Aorta (tissue), 5 donors: ENCODE results near the gene ALS2. TPM values are rescaled to one million over a fixed set of nuclear protein-coding genes. Genes with fewer than 3 reads are reported as not detected.

Experiments used
- ATAC-seq: fragments of 200-7000 bp; cut with Tn5 transposase; one replicate; pipeline ENCODE4 v1.9.1; 2022; ENCODE audit warnings: moderate library complexity; ENCODE audit not compliant: low FRiP score
- DNase-seq, 2 donors: peaks; one replicate each; pipeline ENCODE4 v3.0.0-alpha.2; 2020
- H3K27ac ChIP-seq, 2 donors: one replicate each; pipeline ENCODE4 v1.5.1; 2013; ENCODE audit warnings: low read length in 2 of 2, mild to moderate bottlenecking in 2 of 2, moderate library complexity in 2 of 2, control low read depth in 1 of 2, inconsistent platforms in 1 of 2, low read depth in 1 of 2
- H3K27me3 ChIP-seq, 2 donors: one replicate each; pipeline ENCODE4 v1.6.1; 2013; ENCODE audit warnings: control low read depth in 1 of 2, low read length in 1 of 2, mild to moderate bottlenecking in 1 of 2, moderate library complexity in 1 of 2; ENCODE audit not compliant: insufficient read depth in 2 of 2, control insufficient read depth in 1 of 2
- H3K36me3 ChIP-seq, 2 donors: one replicate each; pipeline ENCODE4 v1.6.1; 2013; ENCODE audit warnings: control low read depth in 1 of 2, low read length in 1 of 2, mild to moderate bottlenecking in 1 of 2; ENCODE audit not compliant: insufficient read depth in 2 of 2, control insufficient read depth in 1 of 2
- H3K4me1 ChIP-seq, 2 donors: one replicate each; pipeline ENCODE4 v1.6.1; 2013; ENCODE audit warnings: low read length in 2 of 2, control low read depth in 1 of 2, mild to moderate bottlenecking in 1 of 2, moderate library complexity in 1 of 2; ENCODE audit not compliant: insufficient read depth in 2 of 2, control insufficient read depth in 1 of 2
- H3K4me3 ChIP-seq, 2 donors: one replicate each; pipeline ENCODE4 v1.5.1; 2013; ENCODE audit warnings: low read length in 2 of 2, control low read depth in 1 of 2, mild to moderate bottlenecking in 1 of 2
- H3K9me3 ChIP-seq: one replicate; pipeline ENCODE4 v1.6.1; 2013; ENCODE audit warnings: mild to moderate bottlenecking, low read length; ENCODE audit not compliant: control insufficient read depth
- WGBS, 2 donors: extraction: QIAGEN DNeasy Blood & Tissue Kit; methylation state at CpG; one replicate each; pipeline ENCODE4 v1.1.7; 2013; 5-methylcytosine and 5-hydroxymethylcytosine counted together
- intact Hi-C, 2 donors: fragments of 100-400 bp; cut with DNase I; formaldehyde crosslinking; loops; one replicate each; pipeline versions ENCODE4 v1.14.2 to v1.15.0; 2022
- long read RNA-seq, 2 donors: library from polyadenylated mRNA; unstranded; transcript quantifications; one replicate each; pipeline ENCODE4 v2.0.0, GENCODE V29; 2020 to 2021
- polyA plus RNA-seq, 2 donors: library from polyadenylated mRNA; stranded (reverse); fragments of 200-250 nt; gene quantifications; one replicate each; pipeline ENCODE4 v1.2.3, GENCODE V29; 2013
- total RNA-seq, 2 donors: library from RNA; stranded (reverse); fragmentation: NEBNext Ultra II Directional; extraction: Animal tissue kit (Norgen Biotek cat#: 25700); gene quantifications; one replicate each; pipeline ENCODE4 v1.2.1, GENCODE V29; 2021
- donor health status: healthy with polysubstance abuse.
- donor health status: Bipolar disorder and iron deficiency.
- donor health status: DM: no; HTN: no; CAD: no.
- donor health status: DM: no; HTN: no; CAD: no.
- donor health status: DM: yes; HTN: yes; CAD: no.

Gene ALS2
- total RNA-seq (10 to 100 TPM; 24.3 to 26.4 TPM), polyA plus RNA-seq (10 to 100 TPM in 1 of 2 donors, 1 to 10 TPM in 1; 9.2 to 10.1 TPM)
- long read RNA-seq, donor 1, partial matches to known transcripts, result 1 of 10 reads
- long read RNA-seq, donor 1, other reads (novel, unspliced or antisense), result 3 of 10 reads
- long read RNA-seq, donor 2, partial matches to known transcripts, result 3 of 6 reads
- long read RNA-seq, donor 2, other reads (novel, unspliced or antisense), result 3 of 6 reads

GRCh38 chr2:201780674-201781493 lies at the start of gene ALS2:
ALS2 (minus strand) TSS chr2:201780933; CDS start chr2:201768885, 12,048 bp downstream.
- Histone ChIP-seq H3K9me3 (no peaks in the 10 kb centered on the region), H3K27ac (peak within 1 kb of the TSS in 1 of 2 donors; percentile 54), H3K27me3 (no peaks in the 10 kb centered on the region), H3K4me3 (peak within 1 kb of the TSS; percentile 59 to 91), H3K4me1 (no peaks in the 10 kb centered on the region), H3K36me3 (no peaks in the 10 kb centered on the region)
- ATAC-seq (peak; percentile 97), DNase-seq (peak; percentile 97 to 99)
- intact Hi-C loops, result no loop called here
- 0% methylated on average over 60 of the region's 60 CpGs for WGBS, 2 donors

GRCh38 chr2:201828220-201828619 lies 47.5 kb upstream of the ALS2 start:
- no peak for DNase-seq
- Histone ChIP-seq H3K4me1 (peaks cover 0 to 7% of the 10 kb centered on the region in 2 donors), H3K27me3 (no peaks in the 10 kb centered on the region), H3K27ac (no peak overlapping the region), H3K36me3 (peaks cover 0 to 4% of the 10 kb centered on the region in 2 donors), H3K4me3 (no peak overlapping the region), H3K9me3 (no peaks in the 10 kb centered on the region)
- WGBS, 2 donors, result 86 to 88% methylated on average over 2 of the region's 2 CpGs
- no peak for ATAC-seq
- intact Hi-C loops, result no loop called here

- intact Hi-C loops, result no loop called here
- ATAC-seq, result no peak
- 92 to 95% methylated on average over 3 of the region's 3 CpGs for WGBS, 2 donors
Observed at GRCh38 chr2:201827621-201828020, 46.9 kb upstream of the ALS2 start.

GRCh38 chr2:201824212-201824611 lies 43.5 kb upstream of the ALS2 start:
- Histone ChIP-seq H3K4me1 (peaks cover 6 to 7% of the 10 kb centered on the region in 2 donors), H3K4me3 (no peak overlapping the region), H3K9me3 (no peaks in the 10 kb centered on the region), H3K27ac (no peak overlapping the region), H3K27me3 (no peaks in the 10 kb centered on the region), H3K36me3 (peaks cover 0 to 4% of the 10 kb centered on the region in 2 donors)
- ATAC-seq (no peak), DNase-seq (no peak)
- intact Hi-C loops, result no loop called here
- WGBS, 2 donors, result 94 to 95% methylated on average over 1 of the region's 1 CpG

More at GRCh38 chr2:201827621-201828020, 46.9 kb upstream of the ALS2 start:
- Histone ChIP-seq H3K27ac (no peak overlapping the region), H3K4me3 (no peak overlapping the region), H3K27me3 (no peaks in the 10 kb centered on the region), H3K36me3 (peaks cover 0 to 4% of the 10 kb centered on the region in 2 donors), H3K9me3 (no peaks in the 10 kb centered on the region), H3K4me1 (peaks cover 0 to 7% of the 10 kb centered on the region in 2 donors)
- DNase-seq, result no peak

GRCh38 chr2:201821080-201821479 lies 40.3 kb upstream of the ALS2 start:
- Histone ChIP-seq H3K4me1 (peaks cover 6 to 7% of the 10 kb centered on the region in 2 donors), H3K4me3 (no peak overlapping the region), H3K27ac (no peak overlapping the region), H3K27me3 (no peaks in the 10 kb centered on the region), H3K36me3 (no peaks in the 10 kb centered on the region), H3K9me3 (no peaks in the 10 kb centered on the region)
- WGBS, 2 donors, result 86 to 94% methylated on average over 5 of the region's 5 CpGs
- intact Hi-C loops, result no loop called here
- DNase-seq, result no peak
- ATAC-seq, result no peak

GRCh38 chr2:201820383-201821007 lies 39.8 kb upstream of the ALS2 start:
- no peaks in the 10 kb centered on the region for H3K36me3 ChIP-seq
- H3K27ac ChIP-seq, result no peak overlapping the region
- ATAC-seq (no peak), DNase-seq (no peak)
- no peak overlapping the region for H3K4me3 ChIP-seq
- H3K27me3 ChIP-seq, result no peaks in the 10 kb centered on the region
- peaks cover 6 to 7% of the 10 kb centered on the region in 2 donors for H3K4me1 ChIP-seq
- WGBS, 2 donors, result 64 to 75% methylated on average over 4 of the region's 4 CpGs
- intact Hi-C loops, result no loop called here
- H3K9me3 ChIP-seq, result no peaks in the 10 kb centered on the region

- Histone ChIP-seq H3K27ac (no peak overlapping the region), H3K4me3 (no peak overlapping the region), H3K27me3 (no peaks in the 10 kb centered on the region), H3K36me3 (no peaks in the 10 kb centered on the region), H3K9me3 (no peaks in the 10 kb centered on the region), H3K4me1 (peaks cover 0 to 3% of the 10 kb centered on the region in 2 donors)
- intact Hi-C loops, result no loop called here
- no peak for ATAC-seq
- WGBS, 2 donors, result 90 to 93% methylated on average over 5 of the region's 5 CpGs
- no peak for DNase-seq
Observed at GRCh38 chr2:201816657-201817575, 36.2 kb upstream of the ALS2 start.
